Sigmoid colon (tissue), 4 donors: Measurements from ENCODE around the gene MYMX.

Experiments used
- EP300 ChIP-seq, 4 donors: sonication (generic); formaldehyde crosslinking; IDR thresholded peaks; one replicate each; pipeline ENCODE4 v1.6.1; 2017; ENCODE audit warnings: antibody characterized with exemption in 4 of 4
- POLR2AphosphoS5 ChIP-seq, 4 donors: sonication (generic); formaldehyde crosslinking; IDR thresholded peaks; one replicate each; pipeline ENCODE4 v1.6.1; 2017; ENCODE audit warnings: antibody characterized with exemption in 4 of 4

DNA sequence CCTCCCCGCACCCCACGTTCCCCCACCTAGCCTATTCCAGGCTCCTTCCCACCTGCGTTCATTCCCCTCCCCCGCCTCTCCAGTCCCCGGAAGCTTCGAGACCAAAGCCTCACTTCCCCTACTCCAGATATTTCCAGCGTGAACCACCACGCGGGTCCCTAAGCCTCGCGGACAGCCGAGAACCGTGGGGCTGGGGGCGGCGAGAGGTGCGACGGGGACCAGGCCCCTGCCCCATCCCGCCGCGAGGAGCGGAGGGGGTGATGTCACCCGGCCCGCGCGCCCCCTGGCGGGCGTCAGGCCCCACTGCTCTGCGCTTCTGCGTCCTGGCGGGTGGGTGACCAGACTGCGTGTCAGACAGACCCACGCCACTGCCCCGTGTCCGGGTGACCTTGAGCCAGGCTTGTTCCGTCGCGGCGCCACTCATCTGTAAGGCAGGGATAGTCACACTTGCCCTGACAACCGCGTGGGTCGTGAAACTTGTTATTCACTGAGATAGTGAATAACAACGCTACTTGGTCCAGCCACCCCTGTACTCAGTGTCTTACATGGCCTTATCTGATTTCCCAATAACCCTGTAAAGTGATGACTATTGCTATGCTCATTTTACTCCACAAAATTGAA, 21.2 kb downstream of the MYMX start:
- TF ChIP-seq EP300 (IDR thresholded peaks at IDR 0.05) = peak in 1 of 4 donors; percentile 23
- TF ChIP-seq POLR2AphosphoS5 (IDR thresholded peaks at IDR 0.05) = peak in 3 of 4 donors; percentile 18 to 84 (median 74)
